Astrocyte of the cerebellum (primary cell): ENCODE results near the gene FBXO41.

ENCODE experiments used
- DNase-seq: peaks from one replicate; pipeline ENCODE4 v3.0.0-alpha.2; 2011; ENCODE audit warnings: low read depth
- H3K4me3 ChIP-seq: 2 replicates; pipeline ENCODE4 v1.5.1; 2011; ENCODE audit warnings: mild to moderate bottlenecking, low read depth, low read length, moderate library complexity
- CTCF ChIP-seq: IDR thresholded peaks from 2 replicates; pipeline ENCODE4 v1.5.1; 2012; ENCODE audit warnings: low read length, low read depth, moderate library complexity, mild to moderate bottlenecking; ENCODE audit errors: missing control alignments
- in situ Hi-C: cut with HindIII; loops from 2 replicates; pipeline ENCODE4 v1.10.0; 2017; ENCODE audit warnings: low sequenced_read_pairs

Gene FBXO41

GRCh38 chr2:73314441-73314840 lies 30.2 kb upstream of the FBXO41 start:
- no peak for TF ChIP-seq CTCF
- DNase-seq: no peak
- no peak overlapping the region for H3K4me3 ChIP-seq
- in situ Hi-C loops: no loop called here

- no peak for DNase-seq
- TF ChIP-seq CTCF: no peak
- no peak overlapping the region for H3K4me3 ChIP-seq
- in situ Hi-C loops: no loop called here
Measured at GRCh38 chr2:73307720-73308119, 23.4 kb upstream of the FBXO41 start.

GRCh38 chr2:73301636-73302035 lies 17.4 kb upstream of the FBXO41 start:
- TF ChIP-seq CTCF: no peak
- no peak overlapping the region for H3K4me3 ChIP-seq
- DNase-seq: no peak
- in situ Hi-C loops: no loop called here

GRCh38 chr2:73300926-73301325 lies 16.6 kb upstream of the FBXO41 start:
- in situ Hi-C loops: no loop called here
- no peak for TF ChIP-seq CTCF

GRCh38 chr2:73297586-73297985 lies 13.3 kb upstream of the FBXO41 start:
- in situ Hi-C loops: no loop called here
- no peak for DNase-seq
- TF ChIP-seq CTCF: no peak
- H3K4me3 ChIP-seq: no peak overlapping the region

More at GRCh38 chr2:73300926-73301325, 16.6 kb upstream of the FBXO41 start:
- DNase-seq: no peak
- no peak overlapping the region for H3K4me3 ChIP-seq

GRCh38 chr2:73297151-73297559 lies 12.9 kb upstream of the FBXO41 start:
- no peak for DNase-seq
- in situ Hi-C loops: no loop called here
- no peak overlapping the region for H3K4me3 ChIP-seq
- TF ChIP-seq CTCF: no peak
